Forelimb muscle (tissue), 1 donor: ENCODE data around the gene GNA14. TPM values are rescaled to one million over a fixed set of nuclear protein-coding genes. Genes with fewer than 3 reads are reported as not detected.

Experiments used
- DNase-seq: peaks from one replicate; pipeline ENCODE4 v3.0.0-alpha.2; 2013; ENCODE audit warnings: low read depth
- polyA plus RNA-seq: library from polyadenylated mRNA; unstranded; fragments of 120-200 nt; gene quantifications from one replicate; pipeline ENCODE4 v1.2.1, GENCODE V29; 2013; ENCODE audit not compliant: insufficient read length

GNA14 gene
- polyA plus RNA-seq, 1 donor: 3.6 TPM

GRCh38 chr9:77534376-77535057 lies 113.6 kb downstream of the GNA14 start:
- no peak for DNase-seq

GRCh38 chr9:77533671-77534070 lies 114.5 kb downstream of the GNA14 start:
- DNase-seq: no peak

GRCh38 chr9:77532607-77533006 lies 115.5 kb downstream of the GNA14 start:
- DNase-seq: no peak

- DNase-seq: no peak
Measured at GRCh38 chr9:77531400-77531799, 116.7 kb downstream of the GNA14 start.

- DNase-seq: no peak
Measured at GRCh38 chr9:77523891-77524290, 124.2 kb downstream of the GNA14 start.

GRCh38 chr9:77521091-77521490 lies 127.0 kb downstream of the GNA14 start:
- no peak for DNase-seq

- no peak for DNase-seq
Measured at GRCh38 chr9:77518688-77519087, 129.4 kb downstream of the GNA14 start.

GRCh38 chr9:77516781-77517180 lies 131.3 kb downstream of the GNA14 start:
- DNase-seq: no peak

GRCh38 chr9:77514886-77515711 lies 133.0 kb downstream of the GNA14 start:
- DNase-seq: no peak

GRCh38 chr9:77513457-77513856 lies 134.7 kb downstream of the GNA14 start:
- no peak for DNase-seq

GRCh38 chr9:77512876-77513275 lies 135.2 kb downstream of the GNA14 start:
- DNase-seq: no peak

GRCh38 chr9:77511525-77511924 lies 136.6 kb downstream of the GNA14 start:
- DNase-seq: no peak

GRCh38 chr9:77510666-77511065 lies 137.5 kb downstream of the GNA14 start:
- DNase-seq: no peak

GRCh38 chr9:77508396-77508795 lies 139.7 kb downstream of the GNA14 start:
- no peak for DNase-seq

- DNase-seq: peak; percentile 44
Measured at GRCh38 chr9:77507212-77507961, 140.7 kb downstream of the GNA14 start.

- DNase-seq: no peak
Measured at GRCh38 chr9:77505232-77505631, 142.9 kb downstream of the GNA14 start.

GRCh38 chr9:77502568-77502967 lies 145.6 kb downstream of the GNA14 start:
- no peak for DNase-seq

- DNase-seq: no peak
Measured at GRCh38 chr9:77498891-77499290, 149.2 kb downstream of the GNA14 start.

GRCh38 chr9:77497322-77498198 lies 150.6 kb downstream of the GNA14 start:
- no peak for DNase-seq

GRCh38 chr9:77495834-77496671 lies 152.1 kb downstream of the GNA14 start:
- DNase-seq: peak; percentile 84
